H1 (cell line): ENCODE measurements around the gene CACNB1. TPM values are rescaled to one million over a fixed set of nuclear protein-coding genes. Genes with fewer than 3 reads are reported as not detected.

Experiments
- BCL11A ChIP-seq, 2 experiments: IDR thresholded peaks; one replicate each; pipeline ENCODE4 v1.6.1; 2011; ENCODE audit warnings: low read depth in 2 of 2, low read length in 2 of 2, mild to moderate bottlenecking in 2 of 2
- HDAC6 ChIP-seq: IDR thresholded peaks from one replicate; pipeline ENCODE4 v1.7.1; 2012; ENCODE audit warnings: low read depth, mild to moderate bottlenecking, inconsistent platforms, low read length, moderate library complexity
- JUN ChIP-seq: IDR thresholded peaks from 2 replicates; pipeline ENCODE4 v1.6.1; 2011; ENCODE audit warnings: low read depth, mild to moderate bottlenecking, improper control_type of control experiment, low read length
- JUND ChIP-seq: IDR thresholded peaks from 2 replicates; pipeline ENCODE4 v1.6.1; 2011; ENCODE audit warnings: mild to moderate bottlenecking, improper control_type of control experiment, low read length
- RXRA ChIP-seq: IDR thresholded peaks from 2 replicates; pipeline ENCODE4 v1.6.1; 2011; ENCODE audit warnings: low read depth, mild to moderate bottlenecking, low read length, moderate library complexity; ENCODE audit not compliant: insufficient read depth
- polyA plus RNA-seq, 7 experiments: library from polyadenylated mRNA; depleted of rRNA in 3 of 7; stranded (reverse) in 5 of 7; unstranded in 2 of 7; fragments of >200 nt in 5 of 7; fragments of 200-250 nt in 2 of 7; gene quantifications; 1 replicate in 5 of 7; 2 replicates in 1 of 7; 4 replicates in 1 of 7; pipeline versions ENCODE4 v1.2.1 to v1.2.3, GENCODE V29; 2011 to 2013; ENCODE audit warnings: missing spikeins in 2 of 7, mixed read lengths in 2 of 7
- total RNA-seq: library from RNA; stranded (reverse); fragmentation: NEBNext Ultra II Directional; extraction: Animal tissue kit (Norgen Biotek cat#: 25700); gene quantifications from 2 replicates; pipeline ENCODE4 v1.2.1, GENCODE V29; 2021
- TF ChIP-seq, protein P1 (sequence below): IDR thresholded peaks from 2 replicates; pipeline ENCODE4 v1.6.1; 2012; ENCODE audit warnings: inconsistent platforms
- TF ChIP-seq, protein P2 (sequence below): IDR thresholded peaks from 2 replicates; pipeline ENCODE4 v1.6.1; 2011; ENCODE audit warnings: low read length, improper control_type of control experiment
- TF ChIP-seq, protein P3 (sequence below), 3 experiments: IDR thresholded peaks; 1 replicate in 2 of 3; 2 replicates in 1 of 3; pipeline versions ENCODE4 v1.5.1 to v1.6.1; 2011; ENCODE audit warnings: low read length in 3 of 3, mild to moderate bottlenecking in 3 of 3, inconsistent platforms in 2 of 3, low read depth in 1 of 3, moderate library complexity in 1 of 3; ENCODE audit not compliant: insufficient read depth in 1 of 3; ENCODE audit errors: control extremely low read depth in 1 of 3

CACNB1 gene
- total and polyA plus RNA-seq, 2 of the 8 experiments (the other 6 are each of a cell fraction or from before 2014, with no cell fraction given): 7.2 to 17.8 TPM

DNA sequence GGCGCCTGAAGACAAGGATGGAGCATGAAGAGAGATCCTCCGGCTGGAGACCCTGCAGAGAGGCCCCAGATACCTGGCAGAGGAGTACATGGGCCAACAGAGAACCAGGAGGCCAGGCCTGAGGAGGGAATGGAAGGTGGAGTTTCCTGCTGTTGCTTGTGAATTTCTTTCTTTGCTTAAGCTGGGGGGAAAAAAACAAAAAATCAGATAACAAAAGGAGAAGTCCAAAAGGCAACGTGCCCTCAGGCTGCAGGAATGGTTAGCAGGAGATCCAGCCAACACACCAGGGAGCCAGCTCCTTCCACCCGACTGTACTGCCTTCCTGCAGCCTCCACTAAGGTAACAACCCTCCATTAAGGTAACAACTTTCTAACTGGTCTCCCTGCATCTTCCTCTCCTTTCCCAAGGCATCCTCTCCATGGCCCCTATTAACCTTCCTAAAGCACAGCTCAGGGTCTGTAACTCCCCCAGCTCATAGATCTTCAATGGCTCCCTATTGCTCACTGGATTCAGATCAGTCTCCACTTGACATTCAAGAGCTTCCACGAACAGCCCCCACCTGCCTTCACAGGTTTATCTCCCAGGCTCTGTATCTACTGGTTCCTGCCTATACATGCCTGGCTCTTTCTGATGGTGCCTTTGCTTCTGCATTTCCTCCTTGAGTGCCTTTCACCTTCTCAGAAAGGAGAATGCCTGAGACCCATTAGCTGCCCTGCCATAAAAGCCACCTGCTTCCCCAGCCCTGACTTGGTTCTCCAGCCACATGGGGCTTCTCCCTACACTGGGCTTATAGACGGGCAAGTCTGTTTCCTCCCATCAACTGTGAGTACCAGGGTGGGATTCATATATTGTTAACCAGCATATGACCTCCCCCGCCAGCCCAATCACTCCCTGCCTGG, 30.8 kb downstream of the CACNB1 start (continued):
- TF ChIP-seq RXRA (no peak), JUND (no peak), HDAC6 (no peak), JUN (no peak), BCL11A (IDR thresholded peaks at IDR 0.05; ENCODE audit: low read depth in 2 of 2, low read length in 2 of 2) (no peak)
- TF ChIP-seq, protein P1, sequence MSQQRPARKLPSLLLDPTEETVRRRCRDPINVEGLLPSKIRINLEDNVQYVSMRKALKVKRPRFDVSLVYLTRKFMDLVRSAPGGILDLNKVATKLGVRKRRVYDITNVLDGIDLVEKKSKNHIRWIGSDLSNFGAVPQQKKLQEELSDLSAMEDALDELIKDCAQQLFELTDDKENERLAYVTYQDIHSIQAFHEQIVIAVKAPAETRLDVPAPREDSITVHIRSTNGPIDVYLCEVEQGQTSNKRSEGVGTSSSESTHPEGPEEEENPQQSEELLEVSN: no peak
- TF ChIP-seq, protein P2, sequence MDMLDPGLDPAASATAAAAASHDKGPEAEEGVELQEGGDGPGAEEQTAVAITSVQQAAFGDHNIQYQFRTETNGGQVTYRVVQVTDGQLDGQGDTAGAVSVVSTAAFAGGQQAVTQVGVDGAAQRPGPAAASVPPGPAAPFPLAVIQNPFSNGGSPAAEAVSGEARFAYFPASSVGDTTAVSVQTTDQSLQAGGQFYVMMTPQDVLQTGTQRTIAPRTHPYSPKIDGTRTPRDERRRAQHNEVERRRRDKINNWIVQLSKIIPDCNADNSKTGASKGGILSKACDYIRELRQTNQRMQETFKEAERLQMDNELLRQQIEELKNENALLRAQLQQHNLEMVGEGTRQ: no peak
- TF ChIP-seq, protein P3, sequence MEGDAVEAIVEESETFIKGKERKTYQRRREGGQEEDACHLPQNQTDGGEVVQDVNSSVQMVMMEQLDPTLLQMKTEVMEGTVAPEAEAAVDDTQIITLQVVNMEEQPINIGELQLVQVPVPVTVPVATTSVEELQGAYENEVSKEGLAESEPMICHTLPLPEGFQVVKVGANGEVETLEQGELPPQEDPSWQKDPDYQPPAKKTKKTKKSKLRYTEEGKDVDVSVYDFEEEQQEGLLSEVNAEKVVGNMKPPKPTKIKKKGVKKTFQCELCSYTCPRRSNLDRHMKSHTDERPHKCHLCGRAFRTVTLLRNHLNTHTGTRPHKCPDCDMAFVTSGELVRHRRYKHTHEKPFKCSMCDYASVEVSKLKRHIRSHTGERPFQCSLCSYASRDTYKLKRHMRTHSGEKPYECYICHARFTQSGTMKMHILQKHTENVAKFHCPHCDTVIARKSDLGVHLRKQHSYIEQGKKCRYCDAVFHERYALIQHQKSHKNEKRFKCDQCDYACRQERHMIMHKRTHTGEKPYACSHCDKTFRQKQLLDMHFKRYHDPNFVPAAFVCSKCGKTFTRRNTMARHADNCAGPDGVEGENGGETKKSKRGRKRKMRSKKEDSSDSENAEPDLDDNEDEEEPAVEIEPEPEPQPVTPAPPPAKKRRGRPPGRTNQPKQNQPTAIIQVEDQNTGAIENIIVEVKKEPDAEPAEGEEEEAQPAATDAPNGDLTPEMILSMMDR (IDR thresholded peaks at IDR 0.05; ENCODE audit: control extremely low read depth in 1 of 3, insufficient read depth in 1 of 3, low read depth in 1 of 3, low read length in 3 of 3): no peak
